MM.1S (cell line): Measurements from ENCODE around the gene GEMIN5.

Experiments
- EZH2 ChIP-seq: fragments of 300-600 bp; sonication (generic); optimal IDR thresholded peaks from 2 replicates; pipeline ENCODE3; 2017; ENCODE audit warnings: low read depth, mild to moderate bottlenecking, antibody characterized with exemption, low read length, mixed read lengths
- EZH2phosphoT487 ChIP-seq: fragments of 300-600 bp; sonication (generic); IDR thresholded peaks from 2 replicates; pipeline ENCODE4 v1.6.1; 2018; ENCODE audit warnings: antibody characterized with exemption, low read length
- TF ChIP-seq, protein P1 (sequence below): fragments of 300-600 bp; sonication (generic); IDR thresholded peaks from 2 replicates; pipeline ENCODE4 v1.5.1; 2016; ENCODE audit warnings: antibody characterized with exemption, low read length, mixed read lengths

DNA sequence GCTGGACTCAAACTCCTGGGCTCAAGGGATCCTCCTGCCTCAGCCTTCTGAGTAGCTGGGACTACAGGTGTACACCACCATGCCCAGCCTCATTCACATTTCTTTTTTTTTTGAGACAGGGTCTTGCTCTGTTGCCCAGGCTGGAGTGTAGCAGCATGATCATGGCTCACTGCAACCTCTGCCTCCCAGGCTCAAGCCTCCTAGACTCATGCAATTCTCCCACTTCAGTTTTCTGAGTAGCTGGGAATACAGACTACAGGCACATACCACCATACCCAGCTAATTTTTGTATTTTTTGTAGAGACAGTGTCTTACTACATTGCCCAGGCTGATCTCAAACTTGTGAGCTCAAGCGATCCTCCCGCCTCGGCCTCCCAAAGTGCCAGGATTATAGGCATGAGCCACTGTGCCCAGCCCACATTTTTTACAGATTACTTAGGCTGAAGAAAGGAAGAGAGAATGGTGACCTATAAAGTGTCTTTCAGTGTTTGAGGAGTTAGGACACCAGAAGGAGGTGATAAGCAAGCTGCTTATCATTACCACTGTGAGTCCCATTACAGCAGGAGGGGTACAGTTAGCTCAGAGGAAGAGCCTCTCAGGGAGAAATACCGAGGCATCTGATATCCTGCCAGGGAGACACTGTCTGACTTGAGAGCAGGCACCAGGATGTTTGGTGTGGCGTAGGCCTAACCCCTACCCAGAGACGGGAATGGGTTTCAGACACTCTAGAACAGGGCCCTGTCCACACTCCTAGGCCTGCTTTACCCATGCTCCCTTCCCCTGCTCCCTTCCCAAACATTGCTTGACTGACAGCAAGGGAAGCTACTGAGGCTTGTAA is 97.4 kb downstream of the GEMIN5 start:
- TF ChIP-seq EZH2phosphoT487: no peak
- TF ChIP-seq, protein P1, sequence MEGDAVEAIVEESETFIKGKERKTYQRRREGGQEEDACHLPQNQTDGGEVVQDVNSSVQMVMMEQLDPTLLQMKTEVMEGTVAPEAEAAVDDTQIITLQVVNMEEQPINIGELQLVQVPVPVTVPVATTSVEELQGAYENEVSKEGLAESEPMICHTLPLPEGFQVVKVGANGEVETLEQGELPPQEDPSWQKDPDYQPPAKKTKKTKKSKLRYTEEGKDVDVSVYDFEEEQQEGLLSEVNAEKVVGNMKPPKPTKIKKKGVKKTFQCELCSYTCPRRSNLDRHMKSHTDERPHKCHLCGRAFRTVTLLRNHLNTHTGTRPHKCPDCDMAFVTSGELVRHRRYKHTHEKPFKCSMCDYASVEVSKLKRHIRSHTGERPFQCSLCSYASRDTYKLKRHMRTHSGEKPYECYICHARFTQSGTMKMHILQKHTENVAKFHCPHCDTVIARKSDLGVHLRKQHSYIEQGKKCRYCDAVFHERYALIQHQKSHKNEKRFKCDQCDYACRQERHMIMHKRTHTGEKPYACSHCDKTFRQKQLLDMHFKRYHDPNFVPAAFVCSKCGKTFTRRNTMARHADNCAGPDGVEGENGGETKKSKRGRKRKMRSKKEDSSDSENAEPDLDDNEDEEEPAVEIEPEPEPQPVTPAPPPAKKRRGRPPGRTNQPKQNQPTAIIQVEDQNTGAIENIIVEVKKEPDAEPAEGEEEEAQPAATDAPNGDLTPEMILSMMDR: no peak
- no peak for TF ChIP-seq EZH2
